Measurements from ENCODE around the gene CMTR2.

CMTR2 gene

GRCh38 chr16:71264299-71264698 lies 24.9 kb downstream of the CMTR2 start:
- DNase-seq, result no peak

GRCh38 chr16:71263582-71263981 lies 25.6 kb downstream of the CMTR2 start:
- no peak for DNase-seq

DNA sequence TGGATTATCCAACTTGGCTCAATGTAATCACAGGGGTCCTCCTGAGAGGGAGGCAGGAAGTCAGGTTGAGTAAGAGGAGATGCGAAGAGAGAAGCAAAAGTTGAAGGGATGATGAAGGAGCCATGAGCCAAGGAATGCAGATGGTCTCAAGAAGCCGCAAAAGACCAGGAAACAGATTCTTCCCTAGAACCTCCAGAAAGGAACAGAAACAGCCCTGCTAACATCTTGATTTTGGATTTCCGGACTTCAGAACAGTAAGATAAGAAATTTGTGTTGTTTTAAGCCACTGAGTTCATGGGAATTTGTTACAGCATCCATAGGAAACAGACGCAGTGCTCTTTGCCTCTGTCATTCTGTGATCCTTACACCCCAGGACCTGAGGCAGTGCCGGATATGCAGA lies 26.8 kb downstream of the CMTR2 start:
- no peak for DNase-seq

DNA sequence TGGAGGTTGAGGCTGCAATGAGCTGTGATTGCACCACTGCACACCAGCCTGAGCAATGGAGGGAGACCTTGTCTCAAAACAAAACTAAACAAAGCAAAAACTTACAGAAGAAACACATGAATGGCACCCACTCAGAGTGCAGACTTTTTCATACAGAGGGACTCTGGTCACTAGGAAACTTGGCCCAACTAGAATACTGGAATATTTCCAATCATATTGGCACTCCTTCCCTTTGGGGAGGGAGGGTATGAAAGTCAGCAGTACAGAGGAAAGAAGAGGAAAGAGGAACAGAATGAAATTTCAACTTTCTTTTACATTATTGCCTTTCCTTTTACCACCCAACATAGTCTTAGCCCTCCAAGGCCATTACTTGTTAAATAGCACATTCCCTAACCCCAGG lies 28.2 kb downstream of the CMTR2 start:
- no peak for DNase-seq

DNA sequence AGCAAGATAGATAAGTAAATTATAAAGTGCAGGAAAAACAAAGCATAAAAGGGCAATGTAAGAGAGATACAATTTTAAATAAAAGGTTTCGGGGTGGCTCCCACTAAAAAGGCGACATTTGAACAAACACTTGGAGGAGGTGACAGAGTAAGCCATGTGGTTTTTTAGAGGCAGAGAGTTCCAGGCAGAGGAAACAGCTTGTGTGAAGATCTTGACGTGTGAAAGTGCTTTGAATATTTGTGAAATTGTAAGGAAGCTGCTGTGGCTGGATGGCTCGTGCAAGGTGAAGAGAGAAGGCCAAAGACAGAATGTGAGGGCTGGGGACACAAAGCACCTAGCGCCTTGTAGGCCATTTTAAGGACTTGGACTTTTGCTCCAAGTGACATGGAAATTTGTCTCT lies 30.1 kb downstream of the CMTR2 start:
- DNase-seq, result no peak

DNA sequence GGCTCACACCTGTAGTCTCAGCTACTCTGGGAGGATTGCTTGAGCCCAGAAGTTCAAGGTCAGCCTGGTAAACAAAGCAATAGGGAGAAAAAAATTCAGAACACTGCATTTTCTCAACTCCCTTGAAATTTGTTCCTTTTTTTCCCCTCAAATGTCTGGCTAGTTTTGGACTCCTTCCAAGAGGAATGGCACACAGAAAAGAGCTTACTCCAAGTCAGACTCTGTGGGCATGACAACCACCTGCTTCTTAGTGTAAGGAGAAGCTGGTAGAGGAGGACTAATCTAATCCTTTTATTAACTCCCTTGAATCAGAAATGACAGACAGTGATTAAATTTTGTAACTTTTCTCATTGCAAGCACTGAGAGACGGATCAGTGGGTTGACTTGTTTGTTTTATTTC lies 30.8 kb downstream of the CMTR2 start:
- DNase-seq, result no peak

- no peak for DNase-seq
These were observed 31.4 kb downstream of the CMTR2 start for GRCh38 chr16:71257768-71258167.

DNA sequence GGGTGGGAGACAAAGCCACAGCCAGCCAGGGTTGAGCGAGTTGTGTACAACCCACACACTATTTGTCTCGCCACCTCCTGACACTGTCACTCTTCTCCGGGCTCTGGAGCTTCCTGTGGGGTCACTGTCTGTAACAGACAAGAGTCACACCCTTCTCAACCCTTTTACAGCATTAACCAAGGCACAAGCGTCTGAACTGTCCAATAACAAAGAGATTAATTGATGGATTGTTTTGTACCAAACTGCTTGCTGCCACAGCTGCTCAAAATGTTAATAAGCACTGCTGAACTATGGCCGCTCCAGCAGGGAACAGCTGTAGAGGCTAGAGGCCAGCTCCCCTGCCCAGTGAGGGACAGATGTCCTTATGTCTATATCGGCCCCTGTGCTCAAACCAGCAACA lies 33.5 kb downstream of the CMTR2 start:
- no peak for DNase-seq

- DNase-seq, result no peak
These were observed 34.2 kb downstream of the CMTR2 start for GRCh38 chr16:71254832-71255525.

DNA sequence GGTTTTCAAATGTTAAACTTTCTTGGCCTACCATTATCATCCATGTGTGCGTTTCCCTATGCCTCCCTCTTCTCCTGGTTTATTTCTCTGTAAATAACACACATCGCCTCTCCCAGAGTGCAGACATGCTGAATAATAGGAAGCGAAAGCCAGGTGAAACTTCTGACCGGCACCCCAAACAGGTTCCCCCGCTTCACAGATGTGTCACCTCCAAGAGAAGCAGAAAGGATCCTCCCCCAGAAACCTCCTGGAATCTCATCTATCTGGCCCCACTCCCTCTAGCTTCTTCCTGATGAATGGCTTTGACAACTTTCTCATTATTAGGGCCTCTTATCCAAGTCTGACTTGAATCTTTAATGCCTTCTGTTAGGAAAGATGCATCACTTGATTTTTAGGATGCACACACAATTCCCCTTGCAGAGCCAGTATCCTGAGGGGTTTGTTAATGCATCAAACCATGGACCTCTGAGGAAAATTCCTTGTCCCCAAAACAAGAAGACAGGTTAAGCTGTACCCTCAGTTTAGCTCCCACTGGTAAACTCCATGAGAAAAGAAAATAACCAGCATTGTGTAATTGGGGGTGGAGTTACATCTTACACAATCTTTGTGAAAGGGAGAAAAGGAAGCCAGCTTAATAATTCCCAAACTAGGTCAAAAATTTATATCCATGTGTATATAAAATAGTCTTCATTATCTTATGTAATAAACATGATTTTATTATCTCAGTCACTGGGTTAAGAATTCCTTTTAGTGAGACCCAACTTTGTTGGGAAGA lies 38.6 kb downstream of the CMTR2 start:
- no peak for DNase-seq

GRCh38 chr16:71249399-71249798 lies 39.8 kb downstream of the CMTR2 start:
- DNase-seq, result no peak

DNA sequence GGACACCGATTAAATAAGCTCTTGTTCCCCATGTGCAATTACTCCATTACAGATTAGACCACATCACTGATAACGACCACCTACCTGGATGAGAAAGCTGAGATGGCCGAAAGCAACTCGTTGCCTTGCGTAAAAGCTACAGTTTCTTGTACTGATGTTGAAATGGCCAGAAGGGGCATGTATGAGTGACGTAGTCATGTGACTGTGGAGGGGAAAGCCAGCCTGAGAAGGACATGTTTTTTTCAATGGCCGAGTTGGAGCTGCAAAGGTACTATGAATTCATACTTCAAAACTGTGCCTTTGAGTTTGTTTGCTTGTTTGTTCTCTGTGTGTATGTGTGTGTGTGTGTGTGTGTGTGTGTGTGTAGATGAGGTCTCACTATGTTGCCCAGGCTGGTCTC lies 41.7 kb downstream of the CMTR2 start:
- no peak for DNase-seq

DNA sequence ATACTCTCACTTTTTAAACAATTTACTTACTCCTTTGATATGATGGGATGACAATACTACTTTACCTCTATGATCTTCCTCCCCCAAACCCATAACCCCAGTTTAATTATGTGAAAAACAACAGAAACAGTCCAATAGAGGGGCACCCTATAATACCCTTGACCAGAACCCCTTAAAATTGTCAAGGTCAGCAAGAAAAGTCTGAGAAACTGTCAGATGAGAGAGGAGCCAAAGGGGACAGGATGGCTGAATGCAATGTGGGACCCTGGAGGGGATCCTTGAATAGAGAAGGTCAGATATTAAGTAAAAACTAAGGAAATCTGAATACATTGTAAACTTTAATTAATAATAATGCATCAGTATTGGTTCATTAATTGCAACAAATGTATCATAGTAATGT lies 42.9 kb downstream of the CMTR2 start:
- DNase-seq, result no peak

DNA sequence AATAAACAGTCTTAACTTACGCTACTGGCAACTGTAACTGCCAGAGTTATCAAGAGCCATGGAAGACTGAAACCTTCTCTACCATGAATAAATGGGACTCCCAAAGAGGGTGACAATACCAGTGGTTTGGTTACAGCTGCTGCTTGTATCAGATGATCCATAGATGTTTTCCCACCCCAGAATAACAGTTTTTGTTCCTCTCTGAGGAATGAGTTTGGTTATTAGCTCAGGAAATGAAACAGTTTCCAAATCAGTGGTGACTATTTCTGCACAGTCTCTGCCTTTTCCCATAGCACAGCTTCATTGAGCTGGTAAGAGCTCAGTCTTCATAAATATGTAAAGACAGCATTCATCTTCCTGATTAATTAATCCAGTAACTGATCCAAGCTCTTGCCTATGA lies 44.7 kb downstream of the CMTR2 start:
- DNase-seq, result no peak

- no peak for DNase-seq
These were observed 46.6 kb downstream of the CMTR2 start for GRCh38 chr16:71242601-71243000.

- DNase-seq, result no peak
These were observed 47.2 kb downstream of the CMTR2 start for GRCh38 chr16:71242036-71242435.

All from stimulated activated CD4-positive, alpha-beta T cell treated with anti-CD3 and anti-CD28 coated beads, Interleukin-2, amount 100 ng/mL, for 24 hours (primary cell).